ENCODE results near the gene PCBP3. TPM values are rescaled to one million over a fixed set of nuclear protein-coding genes. Genes with fewer than 3 reads are reported as not detected.

Gene PCBP3
- total and polyA plus RNA-seq, 2 of the 8 experiments (the other 6 are each of a cell fraction or from before 2014, with no cell fraction given), result 3.5 to 6.3 TPM

DNA sequence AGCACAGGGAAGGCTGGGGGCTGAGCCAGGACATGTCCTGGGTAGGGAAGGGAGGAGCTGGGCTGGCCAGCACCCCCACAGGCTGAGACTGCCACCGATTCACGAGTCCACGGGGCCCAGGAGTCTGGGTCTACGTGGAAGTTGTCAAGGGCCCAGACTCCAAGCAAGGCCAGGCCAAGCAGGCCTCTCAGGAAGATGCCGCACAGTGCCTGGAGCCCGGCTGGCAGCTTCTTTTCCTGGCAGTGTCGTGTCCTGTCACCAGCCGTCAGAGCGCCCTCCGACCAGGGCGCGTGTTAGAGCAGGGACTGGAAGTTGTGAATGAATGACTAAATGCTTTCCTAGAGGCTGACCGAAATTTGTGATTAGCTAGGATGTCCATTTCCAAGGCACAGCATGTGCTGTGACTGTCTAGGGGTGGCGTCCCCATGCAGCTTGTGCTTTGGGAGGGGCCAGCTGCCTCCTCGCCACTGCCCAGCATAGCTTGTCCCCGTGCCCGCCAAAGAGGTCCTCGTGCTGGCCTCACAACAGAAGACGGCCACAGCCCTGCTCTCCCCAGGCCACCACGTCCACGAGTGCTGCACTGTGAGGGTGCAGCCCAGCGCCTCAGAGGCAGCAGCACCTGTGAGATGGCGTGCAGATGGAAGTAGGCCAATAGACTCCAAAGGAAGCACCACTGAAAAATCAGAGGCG is 190.6 kb downstream of the PCBP3 start (continued):
- TF ChIP-seq SP2 (IDR thresholded peaks at IDR 0.05; ENCODE audit: low read length) (no peak), TAF7 (optimal IDR thresholded peaks at IDR 0.05; ENCODE audit: borderline replicate concordance, low read depth, low read length) (no peak)
- TF ChIP-seq, protein P1, sequence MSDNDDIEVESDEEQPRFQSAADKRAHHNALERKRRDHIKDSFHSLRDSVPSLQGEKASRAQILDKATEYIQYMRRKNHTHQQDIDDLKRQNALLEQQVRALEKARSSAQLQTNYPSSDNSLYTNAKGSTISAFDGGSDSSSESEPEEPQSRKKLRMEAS (IDR thresholded peaks at IDR 0.05), result no peak
